ENCODE measurements around the gene FFAR4.

FFAR4 gene

DNA sequence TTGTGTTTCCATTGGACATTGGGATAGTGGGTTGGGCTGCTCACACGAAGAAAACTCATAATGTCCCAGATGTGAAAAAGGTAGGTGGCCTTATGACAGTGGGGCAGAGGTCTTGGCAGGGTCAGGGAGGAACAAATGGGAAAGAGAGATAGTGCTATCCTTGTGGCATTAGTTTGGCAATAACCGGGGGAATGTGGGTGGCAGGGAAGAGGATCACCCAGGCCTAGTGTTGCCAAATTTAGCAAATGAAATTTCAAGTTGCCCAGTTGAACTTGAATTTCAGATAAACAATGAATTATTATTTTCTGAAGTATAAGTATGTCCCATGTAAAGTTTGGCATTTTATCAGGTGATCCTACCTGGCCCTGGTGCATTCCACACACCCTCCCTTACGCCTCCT, 46.7 kb downstream of the FFAR4 start:
- Histone ChIP-seq H3K9ac (ENCODE audit: low read depth in 1 of 2, low read length in 2 of 2) (no peak overlapping the region), H3K4me3 (ENCODE audit: low read length in 2 of 2) (no peak overlapping the region), H3K4me1 (ENCODE audit: control insufficient read depth in 2 of 2, insufficient read depth in 2 of 2, low read length in 2 of 2) (no peaks in the 10 kb centered on the region), H3K27me3 (ENCODE audit: control insufficient read depth in 2 of 2, insufficient read depth in 2 of 2, low read length in 2 of 2) (no peaks in the 10 kb centered on the region), H3K9me3 (ENCODE audit: control insufficient read depth in 2 of 2, low read length in 2 of 2) (no peaks in the 10 kb centered on the region), H3K36me3 (ENCODE audit: control insufficient read depth in 2 of 2, insufficient read depth in 2 of 2, low read length in 2 of 2) (no peaks in the 10 kb centered on the region), H3K27ac (ENCODE audit: low read depth in 2 of 2, low read length in 2 of 2) (no peak overlapping the region)

DNA sequence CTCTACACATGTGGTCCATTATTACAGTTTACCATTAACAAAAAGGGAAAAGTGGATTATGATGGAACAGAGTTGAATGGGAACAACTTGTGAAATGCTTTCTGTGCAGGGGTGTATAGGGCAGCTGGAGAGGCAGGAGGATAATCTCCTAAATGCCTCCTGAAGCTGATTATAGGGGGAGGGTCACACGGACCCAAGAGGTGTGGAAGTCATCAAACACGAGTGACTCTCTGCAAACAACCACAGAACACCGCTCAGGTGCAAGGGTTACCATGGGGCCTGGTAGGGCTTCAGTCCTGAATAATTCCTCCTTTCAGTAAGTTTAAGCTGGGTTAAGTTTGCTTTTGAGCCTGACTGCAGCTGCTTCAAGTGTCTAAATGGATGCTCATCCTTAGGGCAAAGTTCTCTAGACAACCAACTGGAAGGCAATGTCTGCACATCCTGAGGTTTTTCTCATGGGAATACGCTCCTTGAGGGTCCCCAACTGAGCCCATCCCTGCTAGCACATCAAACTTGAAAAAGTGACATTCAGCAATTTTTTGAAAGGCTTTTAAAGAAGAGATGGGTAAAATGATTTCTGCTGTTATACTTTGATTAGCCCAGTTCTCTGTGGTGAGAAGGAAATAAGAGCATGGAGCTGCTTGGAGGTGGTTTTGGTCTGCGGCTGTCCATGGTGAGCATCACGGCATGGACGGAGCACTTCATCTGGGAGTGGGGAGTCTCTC, 47.8 kb downstream of the FFAR4 start:
- Histone ChIP-seq H3K4me3 (ENCODE audit: low read length in 2 of 2) (no peak overlapping the region), H3K27me3 (ENCODE audit: control insufficient read depth in 2 of 2, insufficient read depth in 2 of 2, low read length in 2 of 2) (no peaks in the 10 kb centered on the region), H3K9me3 (ENCODE audit: control insufficient read depth in 2 of 2, low read length in 2 of 2) (no peaks in the 10 kb centered on the region), H3K9ac (ENCODE audit: low read depth in 1 of 2, low read length in 2 of 2) (no peak overlapping the region), H3K27ac (ENCODE audit: low read depth in 2 of 2, low read length in 2 of 2) (no peak overlapping the region), H3K4me1 (ENCODE audit: control insufficient read depth in 2 of 2, insufficient read depth in 2 of 2, low read length in 2 of 2) (no peaks in the 10 kb centered on the region), H3K36me3 (ENCODE audit: control insufficient read depth in 2 of 2, insufficient read depth in 2 of 2, low read length in 2 of 2) (no peaks in the 10 kb centered on the region)

DNA sequence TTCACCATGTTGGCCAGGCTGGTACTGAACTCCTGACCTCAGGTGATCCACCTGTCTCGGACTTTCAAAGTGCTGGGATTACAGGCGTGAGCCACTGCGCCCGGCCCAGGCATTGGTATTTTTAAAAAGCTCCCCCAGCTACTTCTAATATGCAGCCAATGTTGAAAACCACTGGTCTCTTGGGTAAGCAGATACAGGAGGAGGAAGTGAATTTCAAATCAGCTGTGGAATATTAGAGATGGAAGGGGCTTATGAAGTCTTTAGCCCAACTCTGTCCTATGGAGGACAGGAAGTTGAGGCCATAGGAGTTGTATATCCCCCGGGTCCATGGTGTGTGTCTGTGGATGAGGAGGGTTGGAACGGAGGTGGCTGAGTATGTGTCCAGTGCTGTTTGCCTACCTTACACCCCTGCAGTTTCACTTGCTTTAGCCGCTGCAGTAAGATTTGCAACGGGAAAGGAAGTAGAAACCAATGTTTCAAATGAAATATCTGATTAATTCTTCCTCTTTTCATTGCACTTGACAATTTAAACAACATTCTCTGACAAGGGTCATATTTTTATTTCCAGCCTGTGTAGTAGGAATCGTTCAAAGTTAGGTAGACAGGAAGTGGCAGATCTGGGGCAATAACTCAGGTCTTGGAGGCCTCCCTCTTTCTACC, 49.2 kb downstream of the FFAR4 start:
- no peaks in the 10 kb centered on the region for H3K36me3 ChIP-seq (ENCODE audit: control insufficient read depth in 2 of 2, insufficient read depth in 2 of 2, low read length in 2 of 2)
- no peak overlapping the region for H3K9ac ChIP-seq (ENCODE audit: low read depth in 1 of 2, low read length in 2 of 2)
- no peaks in the 10 kb centered on the region for H3K9me3 ChIP-seq (ENCODE audit: control insufficient read depth in 2 of 2, low read length in 2 of 2)
- no peak overlapping the region for H3K4me3 ChIP-seq (ENCODE audit: low read length in 2 of 2)
- no peaks in the 10 kb centered on the region for H3K4me1 ChIP-seq (ENCODE audit: control insufficient read depth in 2 of 2, insufficient read depth in 2 of 2, low read length in 2 of 2)
- H3K27me3 ChIP-seq (ENCODE audit: control insufficient read depth in 2 of 2, insufficient read depth in 2 of 2, low read length in 2 of 2), result no peaks in the 10 kb centered on the region
- H3K27ac ChIP-seq (ENCODE audit: low read depth in 2 of 2, low read length in 2 of 2), result no peak overlapping the region

DNA sequence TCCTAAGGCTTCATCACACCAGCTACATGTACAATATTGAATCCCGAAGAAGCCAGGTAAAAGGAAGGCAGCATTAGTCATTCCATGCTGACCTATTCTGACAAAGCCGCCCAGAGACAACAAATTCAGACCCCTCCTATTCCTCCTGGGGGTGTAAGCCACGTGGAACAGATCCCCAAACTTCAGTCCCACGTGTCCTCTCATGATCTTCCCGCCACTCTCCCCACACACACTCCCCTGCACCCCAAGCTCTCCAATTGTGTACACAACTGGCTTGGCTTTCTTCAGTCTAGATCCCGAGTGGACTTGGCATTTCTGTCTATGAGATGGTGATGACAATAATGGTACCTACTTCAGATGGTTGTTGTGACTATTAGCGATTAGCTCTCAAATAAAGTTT, 54.5 kb downstream of the FFAR4 start:
- no peak overlapping the region for H3K9ac ChIP-seq (ENCODE audit: low read depth in 1 of 2, low read length in 2 of 2)
- H3K27ac ChIP-seq (ENCODE audit: low read depth in 2 of 2, low read length in 2 of 2), result no peak overlapping the region
- H3K9me3 ChIP-seq (ENCODE audit: control insufficient read depth in 2 of 2, low read length in 2 of 2), result no peaks in the 10 kb centered on the region
- H3K27me3 ChIP-seq (ENCODE audit: control insufficient read depth in 2 of 2, insufficient read depth in 2 of 2, low read length in 2 of 2), result no peaks in the 10 kb centered on the region
- H3K36me3 ChIP-seq (ENCODE audit: control insufficient read depth in 2 of 2, insufficient read depth in 2 of 2, low read length in 2 of 2), result no peaks in the 10 kb centered on the region
- no peak overlapping the region for H3K4me3 ChIP-seq (ENCODE audit: low read length in 2 of 2)
- H3K4me1 ChIP-seq (ENCODE audit: control insufficient read depth in 2 of 2, insufficient read depth in 2 of 2, low read length in 2 of 2), result no peaks in the 10 kb centered on the region

DNA sequence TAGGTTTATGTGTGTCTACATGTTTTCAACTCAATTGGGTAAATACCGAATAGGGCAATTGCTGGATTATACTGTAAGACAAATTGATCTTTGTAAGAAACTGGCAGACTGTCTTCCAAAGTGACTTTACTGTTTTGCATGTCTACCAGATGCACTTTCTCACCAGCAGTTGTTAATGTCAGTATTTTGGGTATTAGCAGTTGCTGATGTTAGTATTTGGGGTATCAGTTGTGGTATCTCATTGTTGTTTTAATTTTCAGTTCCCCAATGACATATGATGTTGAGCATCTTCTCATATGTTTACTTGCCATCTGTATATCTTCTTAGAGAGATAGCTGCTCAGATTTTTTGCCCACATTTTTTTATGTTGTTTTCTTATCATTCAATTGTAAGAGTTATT, 56.5 kb downstream of the FFAR4 start:
- Histone ChIP-seq H3K4me3 (ENCODE audit: low read length in 2 of 2) (no peak overlapping the region), H3K9me3 (ENCODE audit: control insufficient read depth in 2 of 2, low read length in 2 of 2) (no peaks in the 10 kb centered on the region), H3K4me1 (ENCODE audit: control insufficient read depth in 2 of 2, insufficient read depth in 2 of 2, low read length in 2 of 2) (no peaks in the 10 kb centered on the region), H3K27me3 (ENCODE audit: control insufficient read depth in 2 of 2, insufficient read depth in 2 of 2, low read length in 2 of 2) (no peaks in the 10 kb centered on the region), H3K27ac (ENCODE audit: low read depth in 2 of 2, low read length in 2 of 2) (no peak overlapping the region), H3K36me3 (ENCODE audit: control insufficient read depth in 2 of 2, insufficient read depth in 2 of 2, low read length in 2 of 2) (no peaks in the 10 kb centered on the region), H3K9ac (ENCODE audit: low read depth in 1 of 2, low read length in 2 of 2) (no peak overlapping the region)

DNA sequence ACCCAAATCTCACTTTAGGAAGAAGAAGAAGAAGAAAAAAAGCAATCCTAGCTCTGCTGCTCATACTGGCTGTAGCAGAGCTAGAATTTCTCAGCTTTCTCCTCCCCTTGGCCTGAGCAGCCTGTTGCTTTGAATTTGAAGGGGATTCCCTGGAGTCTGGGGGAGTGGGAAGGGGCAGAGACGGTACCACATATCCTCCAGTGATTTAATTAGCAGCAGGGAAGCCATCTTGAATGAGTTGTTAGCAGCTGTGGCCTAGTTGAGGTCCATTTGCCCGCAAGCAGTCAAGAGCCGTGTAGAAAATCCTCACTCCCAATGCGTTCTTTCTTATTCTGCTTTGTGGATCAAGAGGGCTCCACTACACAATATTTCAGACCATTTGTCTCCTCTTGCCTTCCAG, 62.4 kb downstream of the FFAR4 start:
- Histone ChIP-seq H3K27ac (ENCODE audit: low read depth in 2 of 2, low read length in 2 of 2) (no peak overlapping the region), H3K36me3 (ENCODE audit: control insufficient read depth in 2 of 2, insufficient read depth in 2 of 2, low read length in 2 of 2) (no peaks in the 10 kb centered on the region), H3K9ac (ENCODE audit: low read depth in 1 of 2, low read length in 2 of 2) (no peak overlapping the region), H3K27me3 (ENCODE audit: control insufficient read depth in 2 of 2, insufficient read depth in 2 of 2, low read length in 2 of 2) (peaks cover 0 to 2% of the 10 kb centered on the region in 2 donors), H3K9me3 (ENCODE audit: control insufficient read depth in 2 of 2, low read length in 2 of 2) (no peaks in the 10 kb centered on the region), H3K4me3 (ENCODE audit: low read length in 2 of 2) (no peak overlapping the region), H3K4me1 (ENCODE audit: control insufficient read depth in 2 of 2, insufficient read depth in 2 of 2, low read length in 2 of 2) (no peaks in the 10 kb centered on the region)

DNA sequence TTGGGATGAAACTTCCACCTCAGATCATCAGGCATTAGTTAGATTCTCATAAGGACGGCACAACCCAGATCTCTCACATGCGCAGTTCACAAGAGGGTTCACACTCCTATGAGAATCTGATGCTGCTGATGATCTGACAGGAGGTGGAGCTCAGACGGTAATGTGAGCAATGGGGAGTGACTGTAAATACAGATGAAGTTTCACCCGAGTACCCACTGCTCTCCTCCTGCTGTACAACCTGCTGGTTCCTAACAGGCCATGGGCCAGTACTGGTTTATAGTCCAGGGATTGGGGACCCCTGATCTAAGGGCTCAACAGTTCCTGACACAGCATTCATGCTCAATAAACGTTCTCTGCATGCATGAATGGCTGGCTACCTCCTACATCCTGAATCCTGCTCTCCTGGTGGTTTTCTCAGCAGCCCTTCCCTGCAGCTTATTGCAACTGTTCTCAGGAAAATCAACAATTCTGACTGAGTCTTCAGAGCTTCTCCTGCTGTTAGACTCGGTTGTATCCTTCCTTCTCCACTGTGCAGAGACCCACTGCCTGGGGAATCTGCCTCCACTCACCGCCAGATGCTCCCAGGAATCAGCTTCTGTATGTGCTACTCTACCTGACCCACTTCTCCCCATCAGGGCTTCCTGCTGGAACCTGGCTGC, 63.3 kb downstream of the FFAR4 start:
- no peak overlapping the region for H3K4me3 ChIP-seq (ENCODE audit: low read length in 2 of 2)
- no peak overlapping the region for H3K9ac ChIP-seq (ENCODE audit: low read depth in 1 of 2, low read length in 2 of 2)
- H3K27me3 ChIP-seq (ENCODE audit: control insufficient read depth in 2 of 2, insufficient read depth in 2 of 2, low read length in 2 of 2), result peaks cover 0 to 2% of the 10 kb centered on the region in 2 donors
- no peak overlapping the region for H3K27ac ChIP-seq (ENCODE audit: low read depth in 2 of 2, low read length in 2 of 2)
- H3K36me3 ChIP-seq (ENCODE audit: control insufficient read depth in 2 of 2, insufficient read depth in 2 of 2, low read length in 2 of 2), result no peaks in the 10 kb centered on the region
- H3K9me3 ChIP-seq (ENCODE audit: control insufficient read depth in 2 of 2, low read length in 2 of 2), result no peaks in the 10 kb centered on the region
- H3K4me1 ChIP-seq (ENCODE audit: control insufficient read depth in 2 of 2, insufficient read depth in 2 of 2, low read length in 2 of 2), result no peaks in the 10 kb centered on the region

DNA sequence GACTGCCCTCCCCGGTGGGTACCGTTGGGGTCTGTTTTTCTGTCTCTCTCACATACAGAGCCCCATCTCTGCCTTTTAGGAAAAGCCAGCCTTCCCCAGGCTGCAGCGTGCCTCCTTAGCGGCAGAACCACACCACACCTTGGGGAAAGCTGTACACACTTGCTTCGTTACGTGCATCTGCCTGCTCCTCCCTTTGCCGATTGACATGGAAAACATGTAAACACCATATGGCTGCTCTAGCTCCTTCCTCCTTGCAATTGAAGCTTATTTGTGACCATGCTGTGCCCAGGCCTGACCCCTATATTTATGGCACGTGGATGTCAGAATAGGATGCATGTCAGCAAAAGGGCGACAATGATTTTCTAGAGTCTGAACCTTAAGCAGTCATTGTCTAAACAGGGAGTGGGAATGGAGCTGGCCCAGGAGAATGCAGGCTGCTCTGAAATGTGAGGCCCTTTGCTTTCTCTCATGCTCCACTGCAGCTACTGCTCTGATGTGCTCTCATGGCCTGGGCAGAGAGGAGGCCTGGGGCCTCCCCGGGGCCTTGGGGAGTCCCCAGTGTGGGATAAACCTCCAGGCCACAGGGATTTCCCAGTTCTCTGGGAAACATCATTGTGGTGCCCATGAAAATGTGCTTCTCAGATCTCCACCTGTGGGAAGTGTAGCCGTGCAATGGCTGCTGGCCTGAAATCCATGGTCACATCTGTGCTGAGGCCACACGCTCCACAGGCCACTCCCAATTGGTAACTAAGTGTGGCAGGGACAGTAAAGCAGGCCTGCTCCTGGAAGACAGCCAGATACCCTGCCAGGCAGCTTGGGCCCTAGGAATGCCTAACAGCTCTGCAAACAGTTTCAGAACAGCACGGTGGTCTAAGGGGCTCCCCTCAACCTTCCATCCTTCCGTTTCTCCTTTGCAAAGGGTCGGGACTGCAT, 64.4 kb downstream of the FFAR4 start:
- Histone ChIP-seq H3K9ac (ENCODE audit: low read depth in 1 of 2, low read length in 2 of 2) (no peak overlapping the region), H3K9me3 (ENCODE audit: control insufficient read depth in 2 of 2, low read length in 2 of 2) (no peaks in the 10 kb centered on the region), H3K4me1 (ENCODE audit: control insufficient read depth in 2 of 2, insufficient read depth in 2 of 2, low read length in 2 of 2) (no peaks in the 10 kb centered on the region), H3K27me3 (ENCODE audit: control insufficient read depth in 2 of 2, insufficient read depth in 2 of 2, low read length in 2 of 2) (peaks cover 0 to 2% of the 10 kb centered on the region in 2 donors), H3K36me3 (ENCODE audit: control insufficient read depth in 2 of 2, insufficient read depth in 2 of 2, low read length in 2 of 2) (no peaks in the 10 kb centered on the region), H3K27ac (ENCODE audit: low read depth in 2 of 2, low read length in 2 of 2) (peak overlapping the region in 1 of 2 donors; percentile 37), H3K4me3 (ENCODE audit: low read length in 2 of 2) (no peak overlapping the region)
